Endothelial cell of umbilical vein (primary cell): ENCODE data around the gene XKR3. TPM values are rescaled to one million over a fixed set of nuclear protein-coding genes. Genes with fewer than 3 reads are reported as not detected.
"Not testable (repeated sequence)": the region's sequence is repeated elsewhere in the genome, so short reads cannot be mapped to it uniquely, and the experiment has no call there.

Experiments used
- BruUV-seq: library from RNA; stranded (reverse); fragments of 400-500 nt; replicated peaks from 2 replicates; lab custom pipeline; 2021; lab: Mats Ljungman, UMichigan
- CTCF ChIA-PET: fragments of 300-600, 350-600 bp; sonication (Branson Sonifier 250); formaldehyde crosslinking; loops from one replicate; lab custom pipeline; 2021; ENCODE audit warnings: antibody characterized with exemption, inconsistent platforms; lab: Charles Lee
- POLR2A ChIA-PET: fragments of 300-600, 350-600 bp; sonication (Branson Sonifier 250); formaldehyde crosslinking; loops from one replicate; lab custom pipeline; 2021; ENCODE audit warnings: antibody characterized with exemption, inconsistent platforms; lab: Charles Lee
- DNase-seq: peaks from one replicate; pipeline ENCODE4 v3.0.0-alpha.2; 2011; ENCODE audit warnings: low read depth, low spot score
- FAIRE-seq: peaks from 2 replicates; lab custom pipeline; 2011; peaks lifted over from hg19 to GRCh38; lab: Jason Lieb, UNC
- H2AFZ ChIP-seq: 2 replicates; pipeline ENCODE4 v1.6.0; 2012; ENCODE audit warnings: low read depth, low read length, control low read depth, inconsistent platforms
- H3K27ac ChIP-seq: 2 replicates; pipeline ENCODE4 v1.5.1; 2011; ENCODE audit warnings: low read depth, mild to moderate bottlenecking, control low read depth, low read length, moderate library complexity; ENCODE audit not compliant: insufficient read depth
- H3K27me3 ChIP-seq, 2 experiments: 2 replicates each; pipeline versions ENCODE4 v1.6.0 to v1.6.1; 2011; ENCODE audit warnings: low read length in 2 of 2, mixed read lengths in 1 of 2; ENCODE audit not compliant: control insufficient read depth in 2 of 2, insufficient read depth in 2 of 2
- H3K36me3 ChIP-seq, 2 experiments: 2 replicates in 1 of 2; 3 replicates in 1 of 2; pipeline ENCODE4 v1.5.1; 2011; ENCODE audit warnings: low read length in 2 of 2, mild to moderate bottlenecking in 1 of 2, moderate library complexity in 1 of 2; ENCODE audit not compliant: control insufficient read depth in 2 of 2, insufficient read depth in 2 of 2; ENCODE audit errors: extremely low read depth in 1 of 2
- H3K4me1 ChIP-seq: 3 replicates; pipeline ENCODE4 v1.5.1; 2011; ENCODE audit warnings: mild to moderate bottlenecking, low read length; ENCODE audit not compliant: control insufficient read depth, insufficient read depth; ENCODE audit errors: extremely low read depth
- H3K4me2 ChIP-seq: 2 replicates; pipeline ENCODE4 v1.6.1; 2011; ENCODE audit warnings: low read length, control low read depth, mixed read lengths; ENCODE audit not compliant: insufficient read depth
- H3K4me3 ChIP-seq, 3 experiments: fragments of 200-600 bp in 1 of 3; sonication (generic), shearing (Covaris generic) in 1 of 3; replicated peaks in 1 of 3; 2 replicates each; pipeline ENCODE4 v1.5.1; 2011 to 2016; ENCODE audit warnings: control low read depth in 3 of 3, low read length in 3 of 3, mild to moderate bottlenecking in 2 of 3, inconsistent platforms in 1 of 3, low read depth in 1 of 3, moderate library complexity in 1 of 3; ENCODE audit not compliant: insufficient read depth in 1 of 3
- H3K79me2 ChIP-seq: 2 replicates; pipeline ENCODE4 v1.6.0; 2012; ENCODE audit warnings: low read length, inconsistent platforms; ENCODE audit not compliant: control insufficient read depth, insufficient read depth
- H3K9ac ChIP-seq: replicated peaks from 2 replicates; pipeline ENCODE3; 2011; ENCODE audit warnings: low read length, control low read depth; ENCODE audit not compliant: insufficient read depth; ENCODE audit errors: extremely low read depth
- H3K9me1 ChIP-seq: replicated peaks from 3 replicates; pipeline ENCODE4 v1.6.0; 2011; ENCODE audit warnings: mild to moderate bottlenecking, low read length; ENCODE audit not compliant: control insufficient read depth, insufficient read depth; ENCODE audit errors: extremely low read depth
- H3K9me3 ChIP-seq: replicated peaks from 2 replicates; pipeline ENCODE4 v1.5.1; 2012; ENCODE audit warnings: low read length, inconsistent platforms; ENCODE audit not compliant: control insufficient read depth, insufficient read depth
- H4K20me1 ChIP-seq: replicated peaks from 2 replicates; pipeline ENCODE3; 2011; ENCODE audit warnings: mild to moderate bottlenecking, low read length; ENCODE audit not compliant: control insufficient read depth, insufficient read depth; ENCODE audit errors: extremely low read depth
- EZH2 ChIP-seq: IDR thresholded peaks from 2 replicates; pipeline ENCODE4 v1.6.1; 2012; ENCODE audit warnings: borderline replicate concordance, low read depth, mild to moderate bottlenecking, moderate library complexity, low read length, inconsistent platforms; ENCODE audit not compliant: severe bottlenecking
- FOS ChIP-seq: IDR thresholded peaks from 2 replicates; pipeline ENCODE4 v1.6.1; 2011; ENCODE audit warnings: mild to moderate bottlenecking, low read length, moderate library complexity, borderline replicate concordance; ENCODE audit not compliant: insufficient read depth
- GATA2 ChIP-seq: IDR thresholded peaks from 2 replicates; pipeline ENCODE4 v1.7.0; 2011; ENCODE audit warnings: low read depth, mild to moderate bottlenecking, moderate library complexity, mixed read lengths, low read length; ENCODE audit not compliant: insufficient read length, insufficient read depth
- JUN ChIP-seq: IDR thresholded peaks from 2 replicates; pipeline ENCODE4 v1.6.1; 2011; ENCODE audit warnings: borderline replicate concordance, low read depth; ENCODE audit not compliant: insufficient read length, insufficient read depth
- MYC ChIP-seq: IDR thresholded peaks from one replicate; pipeline ENCODE4 v1.6.1; 2011; ENCODE audit warnings: mild to moderate bottlenecking, low read depth, low read length
- POLR2A ChIP-seq: IDR thresholded peaks from 2 replicates; pipeline ENCODE4 v1.6.1; 2012; ENCODE audit warnings: low read depth, mild to moderate bottlenecking, control low read depth, low read length
- POLR2AphosphoS5 ChIP-seq: IDR thresholded peaks from 2 replicates; pipeline ENCODE4 v1.6.1; 2012; ENCODE audit warnings: low read depth, mild to moderate bottlenecking, control low read depth, low read length, moderate library complexity; ENCODE audit not compliant: insufficient read depth
- dilution Hi-C: fragments of 300-500 bp; cut with MboI; formaldehyde crosslinking; loops from one replicate; pipeline ENCODE4 v1.15.0; 2019; ENCODE audit warnings: low sequenced_read_pairs; ENCODE audit not compliant: extremely low pct_ligation_motif_present
- intact Hi-C: fragments of 100-400 bp; cut with micrococcal nuclease; formaldehyde crosslinking; loops from one replicate; pipeline ENCODE4 v1.10.0; 2022
- polyA plus RNA-seq, 4 experiments: library from polyadenylated mRNA; depleted of rRNA in 3 of 4; stranded (reverse) in 3 of 4; unstranded in 1 of 4; fragments of >200 nt; gene quantifications; 2 replicates each; pipeline versions ENCODE4 v1.2.1 to v1.2.3, GENCODE V29; 2011 to 2012; ENCODE audit warnings: missing spikeins in 1 of 4
- total RNA-seq: library from RNA; stranded (reverse); gene quantifications from 2 replicates; pipeline ENCODE4 v1.2.3, GENCODE V29; 2021
- TF ChIP-seq, protein P1 (sequence below), 2 donors: IDR thresholded peaks; 1 replicate in 1 of 2; 2 replicates in 1 of 2; pipeline ENCODE4 v1.5.1; 2011; ENCODE audit warnings: low read length in 2 of 2, mild to moderate bottlenecking in 2 of 2, moderate library complexity in 2 of 2, control low read depth in 1 of 2, inconsistent platforms in 1 of 2, low read depth in 1 of 2; ENCODE audit not compliant: insufficient read depth in 1 of 2; ENCODE audit errors: extremely low read depth in 1 of 2
- TF ChIP-seq, protein P2 (sequence below): IDR thresholded peaks from 2 replicates; pipeline ENCODE4 v1.6.1; 2011; ENCODE audit not compliant: insufficient read depth, insufficient read length

XKR3 gene
- total and polyA plus RNA-seq, 2 donors (not counting 3 experiments of a cell fraction or from before 2014, with no cell fraction given), result not detected

- no peaks in the 10 kb centered on the region for H3K36me3 ChIP-seq
- no TSS peak for BruUV-seq
- no peaks in the 10 kb centered on the region for H3K79me2 ChIP-seq
- H3K27ac ChIP-seq, result no peak overlapping the region
- no peaks in the 10 kb centered on the region for H3K27me3 ChIP-seq
- peaks cover 2% of the 10 kb centered on the region for H3K9me3 ChIP-seq
- TF ChIP-seq POLR2AphosphoS5 (no peak), JUN (no peak), MYC (no peak), GATA2 (no peak), FOS (no peak), POLR2A (no peak), EZH2 (no peak)
- TF ChIP-seq, protein P1, sequence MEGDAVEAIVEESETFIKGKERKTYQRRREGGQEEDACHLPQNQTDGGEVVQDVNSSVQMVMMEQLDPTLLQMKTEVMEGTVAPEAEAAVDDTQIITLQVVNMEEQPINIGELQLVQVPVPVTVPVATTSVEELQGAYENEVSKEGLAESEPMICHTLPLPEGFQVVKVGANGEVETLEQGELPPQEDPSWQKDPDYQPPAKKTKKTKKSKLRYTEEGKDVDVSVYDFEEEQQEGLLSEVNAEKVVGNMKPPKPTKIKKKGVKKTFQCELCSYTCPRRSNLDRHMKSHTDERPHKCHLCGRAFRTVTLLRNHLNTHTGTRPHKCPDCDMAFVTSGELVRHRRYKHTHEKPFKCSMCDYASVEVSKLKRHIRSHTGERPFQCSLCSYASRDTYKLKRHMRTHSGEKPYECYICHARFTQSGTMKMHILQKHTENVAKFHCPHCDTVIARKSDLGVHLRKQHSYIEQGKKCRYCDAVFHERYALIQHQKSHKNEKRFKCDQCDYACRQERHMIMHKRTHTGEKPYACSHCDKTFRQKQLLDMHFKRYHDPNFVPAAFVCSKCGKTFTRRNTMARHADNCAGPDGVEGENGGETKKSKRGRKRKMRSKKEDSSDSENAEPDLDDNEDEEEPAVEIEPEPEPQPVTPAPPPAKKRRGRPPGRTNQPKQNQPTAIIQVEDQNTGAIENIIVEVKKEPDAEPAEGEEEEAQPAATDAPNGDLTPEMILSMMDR (IDR thresholded peaks at IDR 0.05; ENCODE audit: extremely low read depth in 1 of 2, insufficient read depth in 1 of 2, low read depth in 1 of 2, low read length in 2 of 2), result no peak
- TF ChIP-seq, protein P2, sequence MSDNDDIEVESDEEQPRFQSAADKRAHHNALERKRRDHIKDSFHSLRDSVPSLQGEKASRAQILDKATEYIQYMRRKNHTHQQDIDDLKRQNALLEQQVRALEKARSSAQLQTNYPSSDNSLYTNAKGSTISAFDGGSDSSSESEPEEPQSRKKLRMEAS, result no peak
- CTCF ChIA-PET, result no interaction called here
- dilution Hi-C loops (no loop called here), intact Hi-C loops (no loop called here)
- no peak overlapping the region for H3K4me3 ChIP-seq
- no peaks in the 10 kb centered on the region for H4K20me1 ChIP-seq
- H3K9ac ChIP-seq, result no peak overlapping the region
- no peak for FAIRE-seq
- no peak for DNase-seq
- H3K9me1 ChIP-seq, result no peaks in the 10 kb centered on the region
- H2AFZ ChIP-seq, result no peak overlapping the region
- H3K4me1 ChIP-seq, result no peaks in the 10 kb centered on the region
- POLR2A ChIA-PET, result no interaction called here
- H3K4me2 ChIP-seq, result no peak overlapping the region
Measured at GRCh38 chr22:16774911-16775500, 50.2 kb downstream of the XKR3 start.

GRCh38 chr22:16771569-16771968 lies 53.6 kb downstream of the XKR3 start:
- H3K79me2 ChIP-seq, BruUV-seq, H3K27me3 ChIP-seq, H3K9ac ChIP-seq, H3K27ac ChIP-seq, H3K4me3 ChIP-seq, H3K4me2 ChIP-seq, POLR2A ChIA-PET, H3K9me3 ChIP-seq, FAIRE-seq, H4K20me1 ChIP-seq, H3K4me1 ChIP-seq, H3K36me3 ChIP-seq, intact Hi-C loops, dilution Hi-C loops, H2AFZ ChIP-seq, H3K9me1 ChIP-seq, DNase-seq, CTCF ChIA-PET: not testable (repeated sequence)

GRCh38 chr22:16767927-16768326 lies 57.3 kb downstream of the XKR3 start:
- FAIRE-seq, DNase-seq, H3K4me1 ChIP-seq, H3K79me2 ChIP-seq, H3K4me2 ChIP-seq, intact Hi-C loops, H3K9me1 ChIP-seq, H3K27ac ChIP-seq, H3K4me3 ChIP-seq, CTCF ChIA-PET, H3K9me3 ChIP-seq, H2AFZ ChIP-seq, H3K27me3 ChIP-seq, BruUV-seq, H3K9ac ChIP-seq, POLR2A ChIA-PET, H4K20me1 ChIP-seq, dilution Hi-C loops, H3K36me3 ChIP-seq: not testable (repeated sequence)
